ENCODE measurements around the gene PGGT1B. TPM values are rescaled to one million over a fixed set of nuclear protein-coding genes. Genes with fewer than 3 reads are reported as not detected.

The PGGT1B gene
- total RNA-seq, 1 donor from 2014 or later, result 21.4 TPM

DNA sequence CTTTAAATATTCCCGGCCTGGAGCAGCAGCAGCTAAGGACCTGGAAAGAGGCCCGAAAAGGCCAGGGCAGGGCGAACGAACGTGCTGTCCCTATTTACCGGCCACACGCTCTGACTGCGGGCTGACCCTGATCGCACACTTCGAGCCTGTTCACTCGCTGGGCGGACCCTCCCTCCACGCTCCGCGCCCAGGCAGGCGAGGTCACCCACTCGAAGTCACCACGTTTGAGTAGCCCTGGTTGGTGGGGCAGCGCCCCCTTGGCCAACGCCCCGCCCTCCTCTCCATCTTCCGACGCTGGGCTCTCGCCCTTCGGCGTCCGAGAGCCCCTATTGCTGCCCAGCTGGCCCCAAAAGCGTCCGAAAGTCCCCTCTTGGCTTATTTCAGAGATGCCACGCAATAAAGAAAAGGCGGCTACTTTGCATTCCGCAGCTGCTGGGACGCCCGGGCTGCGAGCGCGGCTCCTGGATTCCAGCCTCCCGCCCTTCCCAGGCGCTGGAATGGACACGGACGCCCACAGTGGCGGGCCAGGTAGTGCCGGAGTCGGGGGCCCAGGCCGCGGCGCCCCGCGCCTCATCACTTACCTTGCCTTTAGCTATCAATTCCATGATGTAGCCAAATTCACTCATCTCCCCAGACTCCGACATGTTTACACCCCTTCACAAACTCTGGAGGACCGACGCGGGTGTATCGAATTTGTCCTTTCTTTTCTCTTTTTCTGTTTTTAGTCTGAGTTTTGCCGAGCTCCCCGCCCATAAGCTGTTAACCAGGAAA lies 83.1 kb downstream of the PGGT1B start:
- peak; percentile 44 for DNase-seq

DNA sequence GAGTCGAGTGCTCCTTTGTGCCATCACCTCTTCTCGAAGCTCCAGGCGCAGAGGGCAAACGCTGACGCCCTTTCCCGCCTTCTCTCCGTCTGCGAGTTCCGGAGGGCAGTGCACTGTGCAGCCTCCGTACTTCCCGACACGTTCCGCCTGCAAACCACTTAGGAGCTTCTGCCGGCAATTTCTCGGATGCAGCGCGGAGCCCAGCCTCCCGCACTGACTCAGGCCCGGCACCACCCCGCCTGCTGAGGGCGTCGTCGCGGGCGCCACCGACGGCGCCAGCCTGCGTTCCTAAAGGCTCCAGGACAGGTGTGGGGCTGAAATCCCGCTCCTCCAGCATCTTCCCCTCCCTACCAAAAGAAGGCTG lies 83.7 kb downstream of the PGGT1B start:
- peak; percentile 23 for DNase-seq

DNA sequence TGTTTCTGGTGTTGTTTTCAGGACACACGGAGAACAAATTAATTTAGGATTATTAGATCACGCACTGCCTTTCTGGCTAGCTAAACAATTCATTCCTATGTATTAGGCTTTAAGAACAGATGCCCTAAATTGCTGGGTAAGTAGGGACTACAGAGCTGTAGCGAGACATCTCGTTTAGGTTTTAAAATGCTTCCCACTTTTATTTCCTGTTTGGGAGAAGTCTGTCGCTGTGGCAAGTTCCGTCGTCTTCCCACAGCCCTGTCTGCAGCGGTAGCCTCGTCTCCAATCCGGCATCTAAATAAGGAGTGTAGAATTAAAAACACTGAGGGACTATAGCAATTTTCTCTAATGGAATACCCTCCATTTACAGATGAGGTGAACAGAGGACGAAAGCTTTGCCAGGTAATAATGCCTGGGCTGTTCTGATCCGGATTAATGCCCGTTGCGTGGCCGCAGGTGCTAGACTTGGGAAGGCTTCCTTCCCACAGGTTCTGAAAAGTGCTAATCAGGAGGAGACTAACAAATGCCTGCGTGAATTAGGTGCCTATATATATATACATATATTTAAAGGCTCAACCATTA lies 91.7 kb downstream of the PGGT1B start:
- peak; percentile 16 for DNase-seq

DNA sequence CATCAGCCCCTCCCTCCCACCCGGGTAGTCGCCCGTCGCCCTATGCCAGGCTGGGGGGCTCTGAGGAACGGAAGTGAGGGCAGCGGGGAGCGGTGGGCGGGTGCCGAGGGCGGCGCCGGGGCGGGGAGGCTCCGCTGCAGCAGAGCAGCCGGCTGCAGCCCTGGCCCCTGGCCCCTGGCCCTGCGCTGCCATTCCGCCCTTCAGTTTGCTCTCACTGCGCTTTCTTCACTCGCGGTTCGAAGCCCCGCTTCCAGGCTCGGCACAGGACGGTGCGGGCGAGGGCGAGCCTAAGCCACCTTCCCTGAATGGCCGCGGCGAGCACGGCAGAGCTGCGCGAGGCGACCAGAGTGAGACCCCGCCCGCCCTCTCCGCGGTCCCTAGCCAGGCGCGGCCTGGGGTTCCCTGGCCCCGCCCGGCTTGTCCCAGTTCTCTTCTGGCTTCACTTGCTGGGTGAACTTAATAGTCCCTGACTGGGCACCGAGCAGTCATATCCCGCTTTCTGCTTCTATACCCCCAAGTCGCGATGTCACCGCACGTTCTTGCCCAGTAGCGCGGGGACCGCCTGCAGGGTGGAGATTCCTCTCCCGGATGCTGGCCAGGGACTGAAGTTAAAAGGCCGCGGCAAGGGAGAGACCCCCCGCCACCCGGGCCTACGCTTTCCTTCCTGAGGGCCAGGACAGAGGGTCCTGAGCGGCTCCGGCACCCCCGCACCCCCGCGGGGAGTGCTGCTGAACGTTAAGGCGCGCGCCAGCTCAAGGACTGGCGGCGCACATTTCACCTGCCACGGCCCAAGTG lies 92.3 kb downstream of the PGGT1B start:
- no peak for DNase-seq

DNA sequence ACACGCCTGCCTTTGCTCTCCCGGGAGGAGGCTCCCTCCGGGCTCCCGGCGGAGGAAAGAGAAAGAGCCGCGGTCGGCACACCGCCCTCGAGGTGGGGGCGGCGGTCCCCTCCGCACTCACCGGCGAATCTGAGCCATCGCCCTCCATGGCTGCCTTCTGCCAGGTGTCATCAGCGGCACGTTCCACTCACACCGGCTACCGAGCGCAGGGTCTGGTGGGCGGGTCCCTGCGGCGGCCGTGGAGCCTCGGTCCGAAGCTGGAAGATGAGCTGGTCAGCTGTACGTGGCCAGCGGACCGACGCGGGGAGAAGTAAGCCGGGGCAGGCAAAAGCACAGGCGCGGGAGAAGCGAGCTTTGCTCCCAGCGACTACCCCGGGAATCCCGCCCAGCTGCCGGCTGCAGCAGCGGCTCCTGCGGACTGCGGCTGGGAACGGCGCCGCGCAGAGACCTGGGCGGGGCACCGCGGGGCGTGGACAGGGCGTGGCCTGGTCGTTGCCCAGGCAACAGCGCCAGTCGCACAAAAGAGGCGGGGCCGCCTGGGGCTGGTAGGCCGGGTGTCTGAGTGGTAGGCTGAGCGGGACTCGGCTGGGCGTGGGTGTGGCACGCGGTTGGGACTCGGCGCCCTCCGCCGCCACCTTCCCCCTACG lies 93.1 kb downstream of the PGGT1B start, which contains the start of gene TRIM36:
TSS of gene TRIM36 (minus strand) at position 422 of the 647 bp plus-strand sequence. CDS start at position 148, 274 bp downstream.
- DNase-seq, result peak; percentile 95

DNA sequence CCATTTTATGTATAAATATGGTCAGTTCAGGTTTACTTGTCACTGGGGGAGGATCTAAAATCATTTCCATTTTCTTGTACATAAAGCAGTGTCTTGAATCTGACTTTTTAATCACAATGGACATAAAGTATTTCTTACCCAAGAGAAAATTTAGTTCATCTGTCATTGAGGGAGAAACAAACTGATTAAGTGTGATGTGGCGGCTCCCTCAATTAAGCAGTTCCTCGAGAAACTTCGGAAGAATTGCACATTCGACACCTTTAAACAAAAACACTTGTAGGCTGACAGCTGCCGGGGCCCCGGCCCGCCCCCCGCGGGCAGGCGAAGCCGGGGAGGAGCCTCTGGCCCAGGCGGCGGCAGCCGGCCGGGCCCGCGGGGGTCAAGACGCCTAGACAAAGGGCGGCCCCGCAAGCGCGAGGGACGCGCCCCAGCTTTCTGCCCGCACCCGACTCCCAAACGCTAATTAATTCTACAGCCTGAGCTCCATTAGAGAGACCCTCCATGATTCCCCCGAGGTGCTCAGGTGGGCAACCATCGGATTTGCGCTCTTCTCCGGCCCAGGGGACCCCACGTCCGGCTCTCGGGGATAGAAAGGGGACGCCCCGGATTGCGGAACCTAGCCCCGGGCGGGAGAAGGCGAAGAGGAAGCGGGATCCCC lies 93.7 kb downstream of the PGGT1B start:
- peak; percentile 24 for DNase-seq

DNA sequence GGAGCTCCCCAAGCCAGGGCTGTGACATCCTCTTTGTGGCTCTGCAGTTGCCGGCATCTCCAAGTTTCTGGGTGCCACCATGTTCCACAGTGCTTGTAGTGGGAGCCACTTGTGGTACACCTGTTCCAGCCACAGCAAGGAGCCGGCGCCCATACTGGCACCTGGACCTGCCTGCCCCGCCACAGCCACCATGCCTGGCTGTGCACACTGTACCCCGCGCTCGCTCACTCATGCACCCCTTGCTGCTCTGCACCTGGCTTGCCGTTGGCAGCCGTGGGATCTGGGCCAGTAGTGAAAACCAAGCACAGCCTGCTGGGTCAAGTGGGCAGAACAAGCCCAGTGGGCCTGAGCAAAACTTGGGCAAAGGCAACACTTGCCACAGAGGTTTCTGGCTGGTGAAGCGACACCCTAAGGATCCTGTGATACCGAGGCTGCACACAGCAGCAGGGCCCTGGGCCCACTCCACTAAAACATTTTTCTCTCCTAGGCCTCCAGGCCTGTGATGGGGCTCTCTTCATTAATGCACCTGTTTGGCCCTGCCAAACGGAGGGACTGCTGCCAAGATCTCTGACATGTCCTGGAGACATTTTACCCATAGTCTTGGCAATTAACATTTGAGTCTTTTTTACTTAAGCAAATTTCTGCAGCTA lies 95.8 kb downstream of the PGGT1B start:
- DNase-seq, result no peak

DNA sequence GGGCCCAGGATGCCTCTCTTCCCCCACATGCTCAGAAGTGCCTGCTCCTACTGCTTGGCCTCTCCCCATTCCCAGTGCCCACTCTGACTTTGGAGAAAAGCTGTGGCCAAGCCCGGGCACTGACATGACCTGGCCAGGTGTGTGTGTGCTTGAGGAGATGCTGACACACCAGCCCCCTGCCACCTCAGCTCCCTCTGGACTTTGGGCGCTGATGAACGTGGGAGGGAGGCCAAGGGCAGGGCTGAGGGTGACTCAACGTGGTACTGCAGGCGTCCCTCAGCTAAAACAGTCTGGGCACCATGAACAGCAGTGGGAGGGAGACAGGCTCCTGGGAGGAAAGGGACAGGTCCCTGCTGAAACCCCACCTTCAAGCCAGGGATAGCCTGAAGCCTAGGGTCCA lies 96.9 kb downstream of the PGGT1B start:
- DNase-seq, result no peak

DNA sequence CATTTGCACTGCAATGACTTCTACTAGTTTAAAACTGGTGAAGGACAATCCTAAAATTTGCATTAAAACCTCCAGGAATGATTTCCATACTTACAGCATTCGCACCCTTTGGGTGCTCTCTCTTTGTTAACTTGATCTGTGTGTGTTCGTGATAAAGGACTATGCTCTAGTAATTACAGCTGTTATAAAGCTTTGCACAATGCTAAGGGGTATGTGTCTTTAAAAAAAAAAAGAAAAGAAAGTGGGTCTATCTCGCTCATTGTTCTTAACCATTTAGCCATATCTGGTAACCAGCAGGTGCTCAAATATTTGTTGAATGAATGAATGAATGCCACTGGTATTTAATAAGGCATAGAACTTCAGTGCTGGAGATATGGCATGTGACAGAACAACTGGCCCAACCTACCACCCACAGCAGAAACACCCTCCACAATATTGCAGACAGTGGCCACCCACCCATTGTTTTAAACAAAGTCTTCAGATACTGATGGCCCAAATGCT lies 101.7 kb downstream of the PGGT1B start:
- no peak for DNase-seq

Small RNA genes within 50 kb of the gene (small RNA-seq; reads per million reads assigned to genes)
- gene HMGN1P15 (ENCODE audit: low replicate concordance), result not detected

Other genes with a start within 250 kb of the PGGT1B start
- 1.8 TPM for gene TRIM36, start 93.0 kb downstream of the PGGT1B start, total RNA-seq
- gene CCDC112, start 33.8 kb upstream of the PGGT1B start, total RNA-seq, result 10.5 TPM

Measured in tongue (tissue), 3 donors.